Smooth muscle cell (in vitro differentiated cells): ENCODE results near the gene WDR48. TPM values are rescaled to one million over a fixed set of nuclear protein-coding genes. Genes with fewer than 3 reads are reported as not detected.

Experiments
- DNase-seq: peaks from one replicate; lab custom pipeline; 2025; ENCODE audit not compliant: unreplicated experiment; lab: John Stamatoyannopoulos, UW
- H2AFZ ChIP-seq: fragments of 200-600 bp; sonication (generic); 2 replicates; pipeline ENCODE4 v1.6.0; 2016; ENCODE audit warnings: antibody characterized with exemption, low read depth, mild to moderate bottlenecking
- H3F3A ChIP-seq: fragments of 200-600 bp; sonication (generic); 2 replicates; pipeline ENCODE4 v1.6.0; 2017; ENCODE audit warnings: antibody characterized with exemption, low read depth
- H3K27ac ChIP-seq: fragments of 200-600 bp; sonication (generic); 2 replicates; pipeline ENCODE4 v1.5.1; 2016; ENCODE audit warnings: low read depth, mild to moderate bottlenecking
- H3K27me3 ChIP-seq: fragments of 200-600 bp; sonication (generic); 2 replicates; pipeline ENCODE4 v1.6.1; 2016; ENCODE audit warnings: low read depth, mild to moderate bottlenecking
- H3K36me3 ChIP-seq: fragments of 200-600 bp; sonication (generic); 2 replicates; pipeline ENCODE4 v1.5.1; 2016; ENCODE audit warnings: low read depth
- H3K4me1 ChIP-seq: fragments of 200-600 bp; sonication (generic); 2 replicates; pipeline ENCODE4 v1.5.1; 2016; ENCODE audit warnings: low read depth
- H3K4me2 ChIP-seq: fragments of 200-600 bp; sonication (generic); 2 replicates; pipeline ENCODE4 v1.6.0; 2016; ENCODE audit warnings: mild to moderate bottlenecking
- H3K4me3 ChIP-seq: fragments of 200-600 bp; sonication (generic); 2 replicates; pipeline ENCODE4 v1.5.1; 2016; ENCODE audit warnings: mild to moderate bottlenecking
- H3K79me2 ChIP-seq: fragments of 200-600 bp; sonication (generic); 2 replicates; pipeline ENCODE4 v1.6.0; 2016; ENCODE audit warnings: low read depth, mild to moderate bottlenecking
- H3K9ac ChIP-seq: fragments of 200-600 bp; sonication (generic); 2 replicates; pipeline ENCODE4 v1.6.0; 2016; ENCODE audit warnings: low read depth
- H3K9me3 ChIP-seq: fragments of 200-600 bp; sonication (generic); replicated peaks from 2 replicates; pipeline ENCODE4 v1.5.1; 2016; ENCODE audit warnings: low read depth
- H4K20me1 ChIP-seq: fragments of 200-600 bp; sonication (generic); 2 replicates; pipeline ENCODE4 v1.6.0; 2016; ENCODE audit warnings: low read depth
- CTCF ChIP-seq: fragments of 200-600 bp; sonication (generic); IDR thresholded peaks from 2 replicates; pipeline ENCODE4 v1.5.1; 2017; ENCODE audit warnings: borderline replicate concordance, mild to moderate bottlenecking, antibody characterized with exemption; ENCODE audit not compliant: insufficient read depth, poor library complexity, severe bottlenecking
- WGBS: methylation state at CpG from one replicate; pipeline ENCODE4 v1.1.7; 2016; ENCODE audit warnings: low lambda C conversion rate; 5-methylcytosine and 5-hydroxymethylcytosine counted together
- polyA plus RNA-seq: library from polyadenylated mRNA; unstranded; fragments of >200 nt; fragmentation: Nextera tagmentation; extraction: Ambion mirVana; gene quantifications from 2 replicates; pipeline ENCODE4 v1.2.1, GENCODE V29; 2016
- total RNA-seq: library from RNA; depleted of rRNA; stranded (reverse); fragments of >200 nt; gene quantifications from 2 replicates; pipeline ENCODE4 v1.2.3, GENCODE V29; 2014

Gene WDR48
- total and polyA plus RNA-seq, 2 experiments from 2014 or later = 26.9 to 34.6 TPM

DNA sequence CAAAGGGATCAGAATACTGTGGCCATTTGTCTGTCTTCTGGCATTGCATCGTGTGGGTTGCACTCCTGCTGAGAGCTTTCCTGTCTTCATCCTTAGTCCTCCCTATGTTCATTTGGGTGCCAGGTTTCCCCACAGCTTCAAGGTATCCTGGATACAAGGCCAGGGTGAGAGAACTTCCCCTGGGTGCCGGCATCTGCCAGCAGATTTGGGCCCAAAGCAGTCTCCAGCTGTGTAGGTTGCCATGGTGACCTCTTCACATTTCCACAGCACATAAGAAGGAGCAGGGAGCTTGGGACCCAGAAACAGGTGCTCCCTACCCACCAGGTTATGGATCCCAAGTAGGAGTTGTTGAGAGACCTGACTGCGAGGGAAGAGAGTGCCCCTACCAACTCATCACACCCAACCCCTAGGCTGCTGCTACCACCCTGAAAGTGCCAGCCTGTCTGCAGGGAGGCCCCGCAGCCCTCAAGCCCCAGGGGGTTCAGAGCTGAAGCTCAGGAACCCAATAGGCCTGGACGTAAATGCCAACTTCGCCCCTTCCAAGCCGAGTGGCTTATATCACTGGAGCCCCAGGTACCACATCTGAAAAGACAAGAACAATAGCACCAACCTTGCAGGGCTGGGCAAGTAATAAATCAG, 75.6 kb downstream of the WDR48 start:
- Histone ChIP-seq H3K79me2 (no peaks in the 10 kb centered on the region), H3K9me3 (no peaks in the 10 kb centered on the region), H3K27ac (no peak overlapping the region), H3K4me3 (no peak overlapping the region), H3K9ac (no peak overlapping the region), H3K36me3 (no peaks in the 10 kb centered on the region), H3K4me2 (no peak overlapping the region), H3F3A (peaks cover 4% of the 10 kb centered on the region), H3K27me3 (no peaks in the 10 kb centered on the region), H2AFZ (no peak overlapping the region), H3K4me1 (no peaks in the 10 kb centered on the region), H4K20me1 (no peaks in the 10 kb centered on the region)
- no peak for TF ChIP-seq CTCF
- WGBS = 91% methylated on average over 7 of the region's 7 CpGs
- no peak for DNase-seq

DNA sequence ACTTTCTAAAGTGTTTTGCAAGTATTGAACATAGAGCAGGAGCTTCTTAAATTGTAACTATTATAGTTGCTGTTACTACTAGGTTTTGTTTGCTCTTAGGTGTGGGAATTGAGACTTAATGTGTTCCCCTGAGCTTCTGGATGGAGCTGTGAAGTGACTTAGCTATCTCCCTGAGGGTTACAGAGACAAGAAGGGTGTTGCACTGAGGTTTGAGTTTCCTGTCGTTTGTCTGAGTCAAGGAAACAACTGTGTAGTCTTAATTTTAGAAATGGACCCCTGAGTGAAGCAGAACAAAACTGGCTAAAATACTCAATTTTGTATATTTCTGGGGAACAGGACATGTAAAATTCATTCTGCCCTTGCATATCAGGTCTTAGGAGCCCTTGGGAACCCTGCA, 76.1 kb downstream of the WDR48 start:
- no peak for DNase-seq
- Histone ChIP-seq H3K4me3 (no peak overlapping the region), H3K4me2 (no peak overlapping the region), H2AFZ (no peak overlapping the region), H3K9me3 (no peaks in the 10 kb centered on the region), H3K27me3 (no peaks in the 10 kb centered on the region), H4K20me1 (no peaks in the 10 kb centered on the region), H3K9ac (no peak overlapping the region), H3K36me3 (no peaks in the 10 kb centered on the region), H3F3A (peaks cover 4% of the 10 kb centered on the region), H3K4me1 (no peaks in the 10 kb centered on the region), H3K79me2 (no peaks in the 10 kb centered on the region), H3K27ac (no peak overlapping the region)
- 48% methylated on average over 1 of the region's 1 CpG for WGBS
- no peak for TF ChIP-seq CTCF

- H3K4me2 ChIP-seq = no peak overlapping the region
- H3K9me3 ChIP-seq = no peaks in the 10 kb centered on the region
- no peaks in the 10 kb centered on the region for H4K20me1 ChIP-seq
- no peak overlapping the region for H3K9ac ChIP-seq
- H3K79me2 ChIP-seq = no peaks in the 10 kb centered on the region
- DNase-seq = no peak
- H3K4me3 ChIP-seq = no peak overlapping the region
- no peaks in the 10 kb centered on the region for H3K36me3 ChIP-seq
- peaks cover under 1% of the 10 kb centered on the region for H3F3A ChIP-seq
- no peaks in the 10 kb centered on the region for H3K4me1 ChIP-seq
- no peak for TF ChIP-seq CTCF
- H2AFZ ChIP-seq = no peak overlapping the region
- H3K27me3 ChIP-seq = no peaks in the 10 kb centered on the region
- H3K27ac ChIP-seq = no peak overlapping the region
- 94% methylated on average over 7 of the region's 7 CpGs for WGBS
These were observed 77.1 kb downstream of the WDR48 start for GRCh38 chr3:39128951-39129350.

- no peaks in the 10 kb centered on the region for H3K9me3 ChIP-seq
- no peaks in the 10 kb centered on the region for H3K79me2 ChIP-seq
- no peak overlapping the region for H3K27ac ChIP-seq
- TF ChIP-seq CTCF = no peak
- H2AFZ ChIP-seq = no peak overlapping the region
- H4K20me1 ChIP-seq = no peaks in the 10 kb centered on the region
- H3K4me2 ChIP-seq = no peak overlapping the region
- H3K4me1 ChIP-seq = no peaks in the 10 kb centered on the region
- no peaks in the 10 kb centered on the region for H3K36me3 ChIP-seq
- no peak overlapping the region for H3K9ac ChIP-seq
- no peaks in the 10 kb centered on the region for H3F3A ChIP-seq
- H3K27me3 ChIP-seq = no peaks in the 10 kb centered on the region
- no peak overlapping the region for H3K4me3 ChIP-seq
- no peak for DNase-seq
- WGBS = 96% methylated on average over 6 of the region's 6 CpGs
These were observed 78.2 kb downstream of the WDR48 start for GRCh38 chr3:39130026-39130425.
